Smooth muscle cell (in vitro differentiated cells): ENCODE measurements around the gene RAD51B. TPM values are rescaled to one million over a fixed set of nuclear protein-coding genes. Genes with fewer than 3 reads are reported as not detected.

Experiments
- DNase-seq: peaks from one replicate; lab custom pipeline; 2025; ENCODE audit not compliant: unreplicated experiment; lab: John Stamatoyannopoulos, UW
- H2AFZ ChIP-seq: fragments of 200-600 bp; sonication (generic); 2 replicates; pipeline ENCODE4 v1.6.0; 2016; ENCODE audit warnings: antibody characterized with exemption, low read depth, mild to moderate bottlenecking
- H3F3A ChIP-seq: fragments of 200-600 bp; sonication (generic); 2 replicates; pipeline ENCODE4 v1.6.0; 2017; ENCODE audit warnings: antibody characterized with exemption, low read depth
- H3K27ac ChIP-seq: fragments of 200-600 bp; sonication (generic); 2 replicates; pipeline ENCODE4 v1.5.1; 2016; ENCODE audit warnings: low read depth, mild to moderate bottlenecking
- H3K27me3 ChIP-seq: fragments of 200-600 bp; sonication (generic); 2 replicates; pipeline ENCODE4 v1.6.1; 2016; ENCODE audit warnings: low read depth, mild to moderate bottlenecking
- H3K36me3 ChIP-seq: fragments of 200-600 bp; sonication (generic); 2 replicates; pipeline ENCODE4 v1.5.1; 2016; ENCODE audit warnings: low read depth
- H3K4me1 ChIP-seq: fragments of 200-600 bp; sonication (generic); 2 replicates; pipeline ENCODE4 v1.5.1; 2016; ENCODE audit warnings: low read depth
- H3K4me2 ChIP-seq: fragments of 200-600 bp; sonication (generic); 2 replicates; pipeline ENCODE4 v1.6.0; 2016; ENCODE audit warnings: mild to moderate bottlenecking
- H3K4me3 ChIP-seq: fragments of 200-600 bp; sonication (generic); 2 replicates; pipeline ENCODE4 v1.5.1; 2016; ENCODE audit warnings: mild to moderate bottlenecking
- H3K79me2 ChIP-seq: fragments of 200-600 bp; sonication (generic); 2 replicates; pipeline ENCODE4 v1.6.0; 2016; ENCODE audit warnings: low read depth, mild to moderate bottlenecking
- H3K9ac ChIP-seq: fragments of 200-600 bp; sonication (generic); 2 replicates; pipeline ENCODE4 v1.6.0; 2016; ENCODE audit warnings: low read depth
- H3K9me3 ChIP-seq: fragments of 200-600 bp; sonication (generic); replicated peaks from 2 replicates; pipeline ENCODE4 v1.5.1; 2016; ENCODE audit warnings: low read depth
- H4K20me1 ChIP-seq: fragments of 200-600 bp; sonication (generic); 2 replicates; pipeline ENCODE4 v1.6.0; 2016; ENCODE audit warnings: low read depth
- WGBS: methylation state at CpG from one replicate; pipeline ENCODE4 v1.1.7; 2016; ENCODE audit warnings: low lambda C conversion rate; 5-methylcytosine and 5-hydroxymethylcytosine counted together
- polyA plus RNA-seq: library from polyadenylated mRNA; unstranded; fragments of >200 nt; fragmentation: Nextera tagmentation; extraction: Ambion mirVana; gene quantifications from 2 replicates; pipeline ENCODE4 v1.2.1, GENCODE V29; 2016
- total RNA-seq: library from RNA; depleted of rRNA; stranded (reverse); fragments of >200 nt; gene quantifications from 2 replicates; pipeline ENCODE4 v1.2.3, GENCODE V29; 2014
- TF ChIP-seq, protein P1 (sequence below): fragments of 200-600 bp; sonication (generic); IDR thresholded peaks from 2 replicates; pipeline ENCODE4 v1.5.1; 2017; ENCODE audit warnings: borderline replicate concordance, mild to moderate bottlenecking, antibody characterized with exemption; ENCODE audit not compliant: insufficient read depth, poor library complexity, severe bottlenecking

RAD51B gene
- total and polyA plus RNA-seq, 2 experiments from 2014 or later: 4.6 to 5.3 TPM

DNA sequence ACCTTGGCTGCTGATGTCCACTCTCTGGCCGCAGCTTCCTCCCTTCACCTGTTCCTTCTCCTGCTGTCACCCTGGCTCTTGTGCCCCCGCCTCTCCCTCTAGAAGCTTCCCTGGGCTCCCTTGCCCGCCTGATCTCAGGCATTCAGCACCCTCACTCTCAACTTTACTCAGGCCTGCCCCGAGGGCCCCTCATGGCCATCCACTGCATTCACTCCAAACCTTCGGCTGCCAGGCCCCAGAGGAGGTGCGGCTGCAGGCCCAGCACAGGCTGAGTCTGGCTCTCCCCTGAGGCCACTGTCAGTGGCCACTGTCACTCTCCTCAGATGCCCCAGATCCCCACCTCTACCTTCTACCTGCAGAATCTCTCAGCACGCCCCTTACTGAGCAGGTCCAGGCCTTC, 789.4 kb downstream of the RAD51B start:
- peaks cover 26% of the 10 kb centered on the region for H3K4me1 ChIP-seq
- peak overlapping the region; percentile 92 for H3K27ac ChIP-seq
- no peak for DNase-seq

GRCh38 chr14:68610251-68610793, 790.7 kb downstream of the RAD51B start:
- Histone ChIP-seq H3K27me3 (no peaks in the 10 kb centered on the region), H4K20me1 (no peaks in the 10 kb centered on the region), H3K79me2 (peaks cover 2% of the 10 kb centered on the region), H3K9me3 (peaks cover 19% of the 10 kb centered on the region), H3K36me3 (peaks cover 11% of the 10 kb centered on the region), H3K4me2 (no peak overlapping the region), H2AFZ (no peak overlapping the region), H3K27ac (no peak overlapping the region), H3F3A (peaks cover 19% of the 10 kb centered on the region), H3K4me3 (no peak overlapping the region), H3K9ac (no peak overlapping the region), H3K4me1 (peaks cover 26% of the 10 kb centered on the region)
- 82% methylated on average over 8 of the region's 8 CpGs for whole genome bisulfite sequencing
- DNase-seq: no peak
- TF ChIP-seq, protein P1, sequence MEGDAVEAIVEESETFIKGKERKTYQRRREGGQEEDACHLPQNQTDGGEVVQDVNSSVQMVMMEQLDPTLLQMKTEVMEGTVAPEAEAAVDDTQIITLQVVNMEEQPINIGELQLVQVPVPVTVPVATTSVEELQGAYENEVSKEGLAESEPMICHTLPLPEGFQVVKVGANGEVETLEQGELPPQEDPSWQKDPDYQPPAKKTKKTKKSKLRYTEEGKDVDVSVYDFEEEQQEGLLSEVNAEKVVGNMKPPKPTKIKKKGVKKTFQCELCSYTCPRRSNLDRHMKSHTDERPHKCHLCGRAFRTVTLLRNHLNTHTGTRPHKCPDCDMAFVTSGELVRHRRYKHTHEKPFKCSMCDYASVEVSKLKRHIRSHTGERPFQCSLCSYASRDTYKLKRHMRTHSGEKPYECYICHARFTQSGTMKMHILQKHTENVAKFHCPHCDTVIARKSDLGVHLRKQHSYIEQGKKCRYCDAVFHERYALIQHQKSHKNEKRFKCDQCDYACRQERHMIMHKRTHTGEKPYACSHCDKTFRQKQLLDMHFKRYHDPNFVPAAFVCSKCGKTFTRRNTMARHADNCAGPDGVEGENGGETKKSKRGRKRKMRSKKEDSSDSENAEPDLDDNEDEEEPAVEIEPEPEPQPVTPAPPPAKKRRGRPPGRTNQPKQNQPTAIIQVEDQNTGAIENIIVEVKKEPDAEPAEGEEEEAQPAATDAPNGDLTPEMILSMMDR: no peak

More for the DNA sequence above, 789.4 kb downstream of the RAD51B start:
- Histone ChIP-seq H3K36me3 (peaks cover 1% of the 10 kb centered on the region), H3K9ac (no peak overlapping the region), H3K9me3 (peaks cover 7% of the 10 kb centered on the region), H4K20me1 (no peaks in the 10 kb centered on the region), H3K4me3 (no peak overlapping the region), H3F3A (peaks cover 19% of the 10 kb centered on the region), H2AFZ (no peak overlapping the region), H3K27me3 (no peaks in the 10 kb centered on the region), H3K4me2 (no peak overlapping the region), H3K79me2 (peaks cover 2% of the 10 kb centered on the region)
- TF ChIP-seq, protein P1: no peak
- 90% methylated on average over 7 of the region's 7 CpGs for WGBS

GRCh38 chr14:68611599-68611998, 792.0 kb downstream of the RAD51B start:
- Histone ChIP-seq H3K36me3 (peaks cover 11% of the 10 kb centered on the region), H3K4me3 (no peak overlapping the region), H3K4me1 (peaks cover 26% of the 10 kb centered on the region), H3F3A (peaks cover 23% of the 10 kb centered on the region), H3K9ac (no peak overlapping the region), H2AFZ (no peak overlapping the region), H3K27me3 (no peaks in the 10 kb centered on the region), H3K27ac (peak overlapping the region; percentile 76), H4K20me1 (no peaks in the 10 kb centered on the region), H3K4me2 (peak overlapping the region; percentile 49), H3K9me3 (peaks cover 31% of the 10 kb centered on the region), H3K79me2 (peaks cover 2% of the 10 kb centered on the region)
- DNase-seq: no peak
- 78% methylated on average over 4 of the region's 4 CpGs for WGBS
- TF ChIP-seq, protein P1: no peak

GRCh38 chr14:68612049-68612448, 792.5 kb downstream of the RAD51B start:
- peaks cover 23% of the 10 kb centered on the region for H3F3A ChIP-seq
- H3K4me3 ChIP-seq: no peak overlapping the region
- no peaks in the 10 kb centered on the region for H3K27me3 ChIP-seq
- TF ChIP-seq, protein P1: no peak
- DNase-seq: no peak
- 22% methylated on average over 5 of the region's 5 CpGs for WGBS
- peak overlapping the region; percentile 49 for H3K4me2 ChIP-seq
- peaks cover 2% of the 10 kb centered on the region for H3K79me2 ChIP-seq
- H3K27ac ChIP-seq: peak overlapping the region; percentile 76
- peaks cover 11% of the 10 kb centered on the region for H3K36me3 ChIP-seq
- H3K9me3 ChIP-seq: peaks cover 35% of the 10 kb centered on the region
- no peaks in the 10 kb centered on the region for H4K20me1 ChIP-seq
- H2AFZ ChIP-seq: peak overlapping the region; percentile 46
- peaks cover 23% of the 10 kb centered on the region for H3K4me1 ChIP-seq
- no peak overlapping the region for H3K9ac ChIP-seq
